HepG2 (cell line): ENCODE measurements around the gene MTHFD2. TPM values are rescaled to one million over a fixed set of nuclear protein-coding genes. Genes with fewer than 3 reads are reported as not detected.

Experiments used
- ELF4 ChIP-seq: sonication (generic); formaldehyde crosslinking; IDR thresholded peaks from 2 replicates; pipeline ENCODE4 v1.5.0; 2020; ENCODE audit warnings: missing genetic modification reagents, mild to moderate bottlenecking, moderate library complexity, borderline replicate concordance
- FOSL1 ChIP-seq: sonication (generic); formaldehyde crosslinking; IDR thresholded peaks from 2 replicates; pipeline ENCODE4 v1.9.0; 2021; ENCODE audit warnings: missing genetic modification reagents, borderline replicate concordance
- MYC ChIP-seq: sonication (generic); formaldehyde crosslinking; IDR thresholded peaks from 2 replicates; pipeline ENCODE4 v1.9.0; 2021; ENCODE audit warnings: missing genetic modification reagents, borderline replicate concordance
- NBN ChIP-seq: fragments of 450-650 bp; conservative IDR thresholded peaks from 2 replicates; pipeline ENCODE4 v1.6.1; 2017
- POLR2A ChIP-seq, 2 experiments: IDR thresholded peaks; 2 replicates each; pipeline ENCODE4 v1.6.1; 2011; ENCODE audit warnings: low read depth in 2 of 2, low read length in 2 of 2, mild to moderate bottlenecking in 1 of 2, moderate library complexity in 1 of 2; ENCODE audit not compliant: insufficient read depth in 1 of 2
- SOX6 ChIP-seq, 2 experiments: fragments of 450-650 bp in 1 of 2; sonication (generic) in 1 of 2; formaldehyde crosslinking in 1 of 2; IDR thresholded peaks; 2 replicates each; pipeline versions ENCODE4 v1.4.0 to v1.6.1; 2017 to 2020; ENCODE audit warnings: antibody characterized with exemption in 1 of 2, mild to moderate bottlenecking in 1 of 2, missing genetic modification reagents in 1 of 2
- STAG1 ChIP-seq: sonication (generic); formaldehyde crosslinking; IDR thresholded peaks from 2 replicates; pipeline ENCODE4 v1.4.0; 2020; ENCODE audit warnings: missing genetic modification reagents
- TCF7L2 ChIP-seq: IDR thresholded peaks from 2 replicates; pipeline ENCODE4 v1.6.1; 2011; ENCODE audit warnings: mild to moderate bottlenecking, low read depth, low read length, moderate library complexity
- XRCC5 ChIP-seq: fragments of 200-400 bp; formaldehyde crosslinking; optimal IDR thresholded peaks from 2 replicates; pipeline ENCODE3; 2017; ENCODE audit warnings: mild to moderate bottlenecking, low read length
- ZFP37 ChIP-seq: sonication (generic); formaldehyde crosslinking; IDR thresholded peaks from 2 replicates; pipeline ENCODE4 v1.4.0; 2020; ENCODE audit warnings: missing genetic modification reagents, borderline replicate concordance
- ZFY ChIP-seq: sonication (generic); formaldehyde crosslinking; IDR thresholded peaks from 2 replicates; pipeline ENCODE4 v1.4.0; 2020; ENCODE audit warnings: missing genetic modification reagents
- ZMYM2 ChIP-seq: sonication (generic); formaldehyde crosslinking; IDR thresholded peaks from 2 replicates; pipeline ENCODE4 v1.8.0; 2022; ENCODE audit warnings: mild to moderate bottlenecking, missing genetic modification reagents
- ZNF33A ChIP-seq: sonication (generic); formaldehyde crosslinking; IDR thresholded peaks from 2 replicates; pipeline ENCODE4 v1.5.1; 2020; ENCODE audit warnings: missing genetic modification reagents, mild to moderate bottlenecking, moderate library complexity, borderline replicate concordance
- ZNF350 ChIP-seq: sonication (generic); formaldehyde crosslinking; IDR thresholded peaks from 2 replicates; pipeline ENCODE4 v1.4.0; 2020; ENCODE audit warnings: mild to moderate bottlenecking, low read depth, missing genetic modification reagents, borderline replicate concordance
- ZNF567 ChIP-seq: sonication (generic); formaldehyde crosslinking; IDR thresholded peaks from 2 replicates; pipeline ENCODE4 v1.8.1; 2023; ENCODE audit warnings: mild to moderate bottlenecking, missing genetic modification reagents, borderline replicate concordance
- ZNF790 ChIP-seq: sonication (generic); formaldehyde crosslinking; IDR thresholded peaks from 2 replicates; pipeline ENCODE4 v1.8.0; 2022; ENCODE audit warnings: missing genetic modification reagents, mild to moderate bottlenecking, borderline replicate concordance
- ZSCAN20 ChIP-seq: sonication (generic); formaldehyde crosslinking; IDR thresholded peaks from 2 replicates; pipeline ENCODE4 v1.4.0; 2020; ENCODE audit warnings: missing genetic modification reagents, mild to moderate bottlenecking, borderline replicate concordance
- ZSCAN25 ChIP-seq: sonication (generic); formaldehyde crosslinking; IDR thresholded peaks from 2 replicates; pipeline ENCODE4 v1.8.0; 2022; ENCODE audit warnings: mild to moderate bottlenecking, missing genetic modification reagents
- polyA plus RNA-seq, 8 experiments: library from polyadenylated mRNA; depleted of rRNA in 3 of 8; stranded (reverse) in 7 of 8; unstranded in 1 of 8; fragments of >200 nt; fragmentation: Illumina TruSeq in 4 of 8; extraction: Trizol in 4 of 8; gene quantifications; 2 replicates each; pipeline versions ENCODE4 v1.2.1 to v1.2.3, GENCODE V29; 2011 to 2016; ENCODE audit warnings: low read depth in 4 of 8, missing spikeins in 1 of 8, mixed read lengths in 1 of 8; ENCODE audit not compliant: insufficient read depth in 1 of 8
- total RNA-seq, 5 experiments: library from RNA; depleted of rRNA; stranded (reverse); fragments of >200 nt; fragmentation: Illumina TruSeq; extraction: Trizol; gene quantifications; 2 replicates each; pipeline ENCODE4 v1.2.3, GENCODE V29; 2016; ENCODE audit warnings: low read depth in 1 of 5
- TF ChIP-seq, protein P1 (sequence below): IDR thresholded peaks from 2 replicates; pipeline ENCODE4 v1.6.1; 2012; ENCODE audit warnings: low read depth, low read length, improper control_type of control experiment
- TF ChIP-seq, protein P2 (sequence below): sonication (generic); formaldehyde crosslinking; IDR thresholded peaks from 2 replicates; pipeline ENCODE4 v1.5.1; 2020; ENCODE audit warnings: mild to moderate bottlenecking, missing genetic modification reagents, borderline replicate concordance
- TF ChIP-seq, protein P3 (sequence below): sonication (generic); formaldehyde crosslinking; IDR thresholded peaks from 2 replicates; pipeline ENCODE4 v1.4.0; 2020; ENCODE audit warnings: mild to moderate bottlenecking, missing genetic modification reagents
- TF ChIP-seq, protein P4 (sequence below): sonication (generic); formaldehyde crosslinking; IDR thresholded peaks from 2 replicates; pipeline ENCODE4 v1.4.0; 2020; ENCODE audit warnings: missing genetic modification reagents
- TF ChIP-seq, protein P5 (sequence below): sonication (generic); formaldehyde crosslinking; IDR thresholded peaks from 2 replicates; pipeline ENCODE4 v1.5.0; 2020; ENCODE audit warnings: mild to moderate bottlenecking, missing genetic modification reagents, moderate library complexity

Gene MTHFD2
- total and polyA plus RNA-seq, 2 of the 13 experiments (the other 11 are each of a cell fraction or from before 2014, with no cell fraction given) = 188 to 269 TPM

DNA sequence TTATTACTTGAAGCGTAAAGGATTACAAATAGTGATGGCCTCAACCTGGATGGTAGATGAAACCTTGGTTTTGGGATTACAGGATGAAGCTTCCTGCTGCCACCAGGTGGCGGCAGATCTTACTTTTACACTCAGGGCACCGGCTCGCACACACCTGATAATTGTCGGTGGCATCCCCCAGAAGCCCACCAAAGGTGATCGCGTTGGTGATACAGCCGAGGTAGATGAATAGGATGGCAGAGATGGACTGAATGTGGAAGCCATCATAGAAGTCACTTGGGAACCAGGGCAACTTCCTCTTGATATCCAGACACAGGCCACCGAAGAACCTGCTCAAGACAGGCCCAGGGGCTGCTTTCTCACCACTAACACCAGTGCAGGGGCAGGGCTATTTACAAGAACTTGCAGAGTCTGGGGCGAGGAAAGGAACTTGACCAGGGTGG lies 51.8 kb downstream of the MTHFD2 start (continued):
- TF ChIP-seq, protein P1, sequence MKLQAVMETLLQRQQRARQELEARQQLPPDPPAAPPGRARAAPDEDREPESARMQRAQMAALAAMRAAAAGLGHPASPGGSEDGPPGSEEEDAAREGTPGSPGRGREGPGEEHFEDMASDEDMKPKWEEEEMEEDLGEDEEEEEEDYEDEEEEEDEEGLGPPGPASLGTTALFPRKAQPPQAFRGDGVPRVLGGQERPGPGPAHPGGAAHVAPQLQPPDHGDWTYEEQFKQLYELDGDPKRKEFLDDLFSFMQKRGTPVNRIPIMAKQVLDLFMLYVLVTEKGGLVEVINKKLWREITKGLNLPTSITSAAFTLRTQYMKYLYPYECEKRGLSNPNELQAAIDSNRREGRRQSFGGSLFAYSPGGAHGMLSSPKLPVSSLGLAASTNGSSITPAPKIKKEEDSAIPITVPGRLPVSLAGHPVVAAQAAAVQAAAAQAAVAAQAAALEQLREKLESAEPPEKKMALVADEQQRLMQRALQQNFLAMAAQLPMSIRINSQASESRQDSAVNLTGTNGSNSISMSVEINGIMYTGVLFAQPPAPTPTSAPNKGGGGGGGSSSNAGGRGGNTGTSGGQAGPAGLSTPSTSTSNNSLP = 0 out of 2 replicates have a peak, but pooled peaks have one; percentile 16
- TF ChIP-seq, protein P2, sequence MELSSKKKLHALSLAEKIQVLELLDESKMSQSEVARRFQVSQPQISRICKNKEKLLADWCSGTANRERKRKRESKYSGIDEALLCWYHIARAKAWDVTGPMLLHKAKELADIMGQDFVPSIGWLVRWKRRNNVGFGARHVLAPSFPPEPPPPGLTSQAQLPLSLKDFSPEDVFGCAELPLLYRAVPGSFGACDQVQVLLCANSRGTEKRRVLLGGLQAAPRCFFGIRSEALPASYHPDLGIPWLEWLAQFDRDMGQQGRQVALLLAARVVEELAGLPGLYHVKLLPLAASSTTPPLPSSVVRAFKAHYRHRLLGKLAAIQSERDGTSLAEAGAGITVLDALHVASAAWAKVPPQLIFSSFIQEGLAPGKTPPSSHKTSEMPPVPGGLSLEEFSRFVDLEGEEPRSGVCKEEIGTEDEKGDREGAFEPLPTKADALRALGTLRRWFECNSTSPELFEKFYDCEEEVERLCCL = no peak
- TF ChIP-seq ZNF790 (CRISPR knock-in tag) (no peak), ZSCAN20 (CRISPR knock-in tag) (no peak), ZNF350 (CRISPR knock-in tag) (no peak), ZMYM2 (CRISPR knock-in tag) (no peak), NBN (no peak), POLR2A (IDR thresholded peaks at IDR 0.05; ENCODE audit: insufficient read depth in 1 of 2, low read depth in 2 of 2, low read length in 2 of 2) (no peak), ELF4 (no peak), ZNF33A (no peak), STAG1 (CRISPR knock-in tag) (peak; percentile 82), ZFP37 (CRISPR knock-in tag) (no peak), MYC (CRISPR knock-in tag) (no peak), ZSCAN25 (CRISPR knock-in tag) (no peak), ZNF567 (CRISPR knock-in tag) (no peak), XRCC5 (peak; percentile 55), SOX6 (IDR thresholded peaks at IDR 0.05) (no peak), SOX6 (CRISPR knock-in tag; IDR thresholded peaks at IDR 0.05) (no peak), ZFY (0 out of 2 replicates have a peak, but pooled peaks have one; percentile 4), TCF7L2 (no peak), FOSL1 (CRISPR knock-in tag) (no peak)
- TF ChIP-seq, protein P3, sequence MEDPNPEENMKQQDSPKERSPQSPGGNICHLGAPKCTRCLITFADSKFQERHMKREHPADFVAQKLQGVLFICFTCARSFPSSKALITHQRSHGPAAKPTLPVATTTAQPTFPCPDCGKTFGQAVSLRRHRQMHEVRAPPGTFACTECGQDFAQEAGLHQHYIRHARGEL (CRISPR knock-in tag) = peak; percentile 50; the same call in 1 of the 2 replicates
- TF ChIP-seq, protein P4, sequence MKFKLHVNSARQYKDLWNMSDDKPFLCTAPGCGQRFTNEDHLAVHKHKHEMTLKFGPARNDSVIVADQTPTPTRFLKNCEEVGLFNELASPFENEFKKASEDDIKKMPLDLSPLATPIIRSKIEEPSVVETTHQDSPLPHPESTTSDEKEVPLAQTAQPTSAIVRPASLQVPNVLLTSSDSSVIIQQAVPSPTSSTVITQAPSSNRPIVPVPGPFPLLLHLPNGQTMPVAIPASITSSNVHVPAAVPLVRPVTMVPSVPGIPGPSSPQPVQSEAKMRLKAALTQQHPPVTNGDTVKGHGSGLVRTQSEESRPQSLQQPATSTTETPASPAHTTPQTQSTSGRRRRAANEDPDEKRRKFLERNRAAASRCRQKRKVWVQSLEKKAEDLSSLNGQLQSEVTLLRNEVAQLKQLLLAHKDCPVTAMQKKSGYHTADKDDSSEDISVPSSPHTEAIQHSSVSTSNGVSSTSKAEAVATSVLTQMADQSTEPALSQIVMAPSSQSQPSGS (CRISPR knock-in tag) = no peak
- TF ChIP-seq, protein P5, sequence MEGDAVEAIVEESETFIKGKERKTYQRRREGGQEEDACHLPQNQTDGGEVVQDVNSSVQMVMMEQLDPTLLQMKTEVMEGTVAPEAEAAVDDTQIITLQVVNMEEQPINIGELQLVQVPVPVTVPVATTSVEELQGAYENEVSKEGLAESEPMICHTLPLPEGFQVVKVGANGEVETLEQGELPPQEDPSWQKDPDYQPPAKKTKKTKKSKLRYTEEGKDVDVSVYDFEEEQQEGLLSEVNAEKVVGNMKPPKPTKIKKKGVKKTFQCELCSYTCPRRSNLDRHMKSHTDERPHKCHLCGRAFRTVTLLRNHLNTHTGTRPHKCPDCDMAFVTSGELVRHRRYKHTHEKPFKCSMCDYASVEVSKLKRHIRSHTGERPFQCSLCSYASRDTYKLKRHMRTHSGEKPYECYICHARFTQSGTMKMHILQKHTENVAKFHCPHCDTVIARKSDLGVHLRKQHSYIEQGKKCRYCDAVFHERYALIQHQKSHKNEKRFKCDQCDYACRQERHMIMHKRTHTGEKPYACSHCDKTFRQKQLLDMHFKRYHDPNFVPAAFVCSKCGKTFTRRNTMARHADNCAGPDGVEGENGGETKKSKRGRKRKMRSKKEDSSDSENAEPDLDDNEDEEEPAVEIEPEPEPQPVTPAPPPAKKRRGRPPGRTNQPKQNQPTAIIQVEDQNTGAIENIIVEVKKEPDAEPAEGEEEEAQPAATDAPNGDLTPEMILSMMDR (CRISPR knock-in tag) = peak; percentile 88
